NT2/D1 (cell line): Measurements from ENCODE around the gene CLINT1.
A peak's percentile ranks its signal among the peaks of the same experiment; 100 is the strongest.

Source experiments
- DNase-seq: peaks from one replicate; pipeline ENCODE4 v3.0.0-alpha.2; 2011; ENCODE audit warnings: low read depth, low spot score
- H3K27me3 ChIP-seq: 2 replicates; pipeline ENCODE4 v1.6.0; 2011; ENCODE audit warnings: mild to moderate bottlenecking; ENCODE audit not compliant: insufficient read length, insufficient read depth
- H3K36me3 ChIP-seq: 2 replicates; pipeline ENCODE4 v1.6.1; 2011; ENCODE audit warnings: mild to moderate bottlenecking, low read length, mixed read lengths; ENCODE audit not compliant: insufficient read depth, insufficient read length
- H3K4me1 ChIP-seq: 2 replicates; pipeline ENCODE4 v1.5.1; 2011; ENCODE audit not compliant: insufficient read depth, insufficient read length
- H3K4me3 ChIP-seq: 2 replicates; pipeline ENCODE4 v1.5.1; 2011; ENCODE audit warnings: low read depth; ENCODE audit not compliant: insufficient read length
- H3K9ac ChIP-seq: 2 replicates; pipeline ENCODE4 v1.6.0; 2011; ENCODE audit warnings: low read depth; ENCODE audit not compliant: insufficient read length
- H3K9me3 ChIP-seq: 2 replicates; pipeline ENCODE4 v1.5.1; 2011; ENCODE audit warnings: mild to moderate bottlenecking, low read length; ENCODE audit not compliant: insufficient read depth
- SUZ12 ChIP-seq: IDR thresholded peaks from 2 replicates; pipeline ENCODE4 v1.6.1; 2011; ENCODE audit not compliant: insufficient read length, insufficient read depth; ENCODE audit errors: extremely low read depth
- YY1 ChIP-seq: IDR thresholded peaks from 2 replicates; pipeline ENCODE4 v1.6.1; 2011; ENCODE audit not compliant: insufficient read length, insufficient read depth
- ZNF274 ChIP-seq: IDR thresholded peaks from 2 replicates; pipeline ENCODE4 v1.6.1; 2011; ENCODE audit warnings: mild to moderate bottlenecking, low read depth, low read length

The CLINT1 gene

DNA sequence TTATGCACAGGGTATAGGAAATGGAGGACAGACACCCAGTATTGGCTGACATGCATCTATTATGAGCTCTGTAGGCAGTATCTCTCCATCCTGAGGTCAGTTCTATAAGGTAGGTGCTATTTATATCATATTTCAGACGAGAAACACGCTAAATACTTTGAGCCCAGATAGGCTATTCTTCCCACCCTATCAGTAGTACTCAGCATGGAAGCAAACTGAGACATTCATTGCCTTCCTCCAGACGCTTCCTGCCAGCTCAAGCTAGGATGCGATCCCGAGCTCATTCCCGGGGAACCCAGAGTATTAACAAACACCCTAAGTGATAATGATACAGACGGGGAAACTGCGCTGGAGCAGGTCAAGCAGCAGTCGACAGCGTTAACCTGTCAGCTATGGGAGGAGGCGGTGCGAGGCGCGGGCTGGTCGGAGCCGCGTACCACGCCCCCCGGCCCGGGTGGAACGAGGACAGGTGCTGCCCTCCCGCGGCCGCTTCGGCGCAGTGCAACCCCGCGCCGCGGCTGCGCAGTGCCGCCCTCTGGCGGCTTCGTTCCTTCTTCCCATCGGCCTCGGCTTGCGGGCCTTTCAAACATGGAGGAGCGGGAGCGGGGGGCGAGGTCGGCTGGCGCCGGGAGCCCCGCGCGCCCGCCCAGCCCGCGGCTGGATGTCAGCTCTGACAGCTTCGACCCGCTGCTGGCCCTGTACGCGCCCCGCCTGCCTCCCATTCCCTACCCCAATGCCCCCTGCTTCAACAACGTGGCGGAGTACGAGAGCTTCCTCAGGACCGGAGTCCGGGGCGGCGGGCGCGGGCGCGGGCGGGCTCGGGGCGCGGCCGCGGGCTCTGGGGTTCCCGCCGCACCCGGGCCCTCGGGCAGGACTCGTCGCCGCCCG, 115.5 kb downstream of the CLINT1 start, which contains the start of gene LSM11:
Gene LSM11 (plus strand): TSS at position 550 of the 888 bp plus-strand sequence. CDS start 39 bp downstream, at position 589.
- Histone ChIP-seq H3K27me3 (peaks cover 14% of the 10 kb centered on the region), H3K36me3 (peaks cover 15% of the 10 kb centered on the region), H3K4me1 (no peaks in the 10 kb centered on the region), H3K9me3 (0 out of 2 replicates have a peak, but pooled peaks cover under 1% of the 10 kb centered on the region), H3K4me3 (peak within 1 kb of the TSS; percentile 71), H3K9ac (peak within 1 kb of the TSS; percentile 77)
- DNase-seq, result peak; percentile 63
- TF ChIP-seq YY1 (no peak), ZNF274 (no peak), SUZ12 (no peak)

DNA sequence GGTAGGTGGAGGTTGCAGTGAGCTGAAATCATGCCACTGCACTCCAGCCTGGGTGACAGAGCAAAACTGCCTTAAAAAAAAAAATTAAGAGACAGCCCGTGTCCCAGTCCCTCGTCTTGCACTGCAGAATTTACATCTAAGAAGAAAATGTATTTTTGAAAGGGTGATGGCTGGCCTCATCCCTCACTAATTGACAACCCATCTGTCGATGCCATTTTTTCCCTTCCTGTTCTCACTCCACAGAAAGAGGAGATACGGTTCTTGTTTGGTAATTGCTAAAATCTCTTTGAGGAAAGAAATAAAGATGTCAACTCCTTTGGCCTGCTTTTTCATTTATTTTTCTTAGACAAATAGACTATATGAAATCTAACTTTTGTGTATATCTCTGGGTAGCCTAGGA, 117.8 kb downstream of the CLINT1 start:
- TF ChIP-seq YY1, result no peak
- TF ChIP-seq ZNF274, result no peak
- no peak for TF ChIP-seq SUZ12
- peaks cover 32% of the 10 kb centered on the region for H3K36me3 ChIP-seq
- DNase-seq, result no peak

DNA sequence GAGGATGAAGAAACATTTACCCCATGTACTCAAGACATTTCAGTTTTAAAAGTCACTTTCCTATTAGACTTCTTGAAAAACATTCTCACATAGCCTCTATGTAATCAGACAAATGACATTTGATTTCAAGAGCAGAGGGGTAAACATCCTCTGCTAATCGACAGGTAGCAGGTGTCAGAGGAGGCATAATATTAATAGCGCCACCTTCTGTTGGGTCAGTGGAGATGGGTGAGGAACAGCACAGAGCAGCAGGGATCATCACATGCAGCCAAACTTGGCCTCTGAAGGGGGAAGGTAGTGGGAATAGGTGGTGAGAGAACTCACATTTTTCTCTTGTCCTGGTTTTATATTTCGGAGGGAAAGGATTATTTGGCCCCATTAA, 118.7 kb downstream of the CLINT1 start:
- no peak for TF ChIP-seq SUZ12
- no peaks in the 10 kb centered on the region for H3K4me1 ChIP-seq
- H3K4me3 ChIP-seq, result no peak overlapping the region
- H3K9me3 ChIP-seq, result peaks cover 6% of the 10 kb centered on the region
- H3K36me3 ChIP-seq, result peaks cover 40% of the 10 kb centered on the region
- DNase-seq, result no peak
- peaks cover 14% of the 10 kb centered on the region for H3K27me3 ChIP-seq
- H3K9ac ChIP-seq, result no peak overlapping the region

More for the DNA sequence above, 117.8 kb downstream of the CLINT1 start:
- Histone ChIP-seq H3K9ac (no peak overlapping the region), H3K4me1 (no peaks in the 10 kb centered on the region), H3K27me3 (peaks cover 14% of the 10 kb centered on the region), H3K9me3 (peaks cover 6% of the 10 kb centered on the region), H3K4me3 (no peak overlapping the region)

DNA sequence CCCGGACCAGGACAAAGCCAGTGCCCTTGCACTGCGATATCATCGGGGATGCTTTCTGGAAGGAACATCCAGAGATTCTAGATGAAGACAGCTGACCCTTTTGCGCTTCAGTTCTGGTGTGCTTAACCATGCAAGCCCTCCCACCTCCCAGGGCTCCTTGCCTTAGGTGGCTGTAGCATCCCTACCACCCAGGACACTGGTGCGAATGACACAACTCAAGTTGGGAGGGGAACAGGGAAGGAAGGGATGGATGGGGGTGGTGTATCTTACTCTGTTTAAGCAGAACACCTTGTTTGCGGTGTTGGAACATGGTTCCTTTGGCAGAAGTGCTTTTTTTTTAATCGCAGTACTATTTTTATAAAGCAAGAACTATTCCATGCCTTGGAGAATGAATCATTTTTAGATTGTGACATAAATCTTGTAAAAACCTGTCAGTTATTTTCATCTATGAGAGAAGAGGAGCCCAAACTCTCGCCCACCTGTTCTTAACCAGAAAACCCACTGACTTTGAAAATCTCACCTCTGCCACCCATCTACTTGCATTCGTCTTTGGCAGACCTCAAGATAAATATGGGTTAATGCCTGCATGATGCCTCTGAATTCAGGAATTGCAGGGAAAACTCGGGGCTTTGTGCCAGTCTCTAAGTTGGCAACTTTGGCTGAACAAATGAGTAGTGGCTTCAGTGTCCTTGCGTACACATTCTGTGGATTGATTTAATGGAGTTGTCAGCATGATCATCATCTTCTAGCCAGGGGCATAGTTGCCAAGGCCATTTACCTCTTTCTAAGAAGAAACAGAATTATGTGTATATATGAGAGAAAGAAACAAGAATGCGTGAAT, 119.3 kb downstream of the CLINT1 start:
- TF ChIP-seq ZNF274 (no peak), YY1 (no peak)
- peaks cover 43% of the 10 kb centered on the region for H3K36me3 ChIP-seq
- H3K27me3 ChIP-seq, result peaks cover 8% of the 10 kb centered on the region
- DNase-seq, result no peak
- H3K4me3 ChIP-seq, result no peak overlapping the region
- peaks cover 6% of the 10 kb centered on the region for H3K9me3 ChIP-seq
- no peak overlapping the region for H3K9ac ChIP-seq
- no peaks in the 10 kb centered on the region for H3K4me1 ChIP-seq

DNA sequence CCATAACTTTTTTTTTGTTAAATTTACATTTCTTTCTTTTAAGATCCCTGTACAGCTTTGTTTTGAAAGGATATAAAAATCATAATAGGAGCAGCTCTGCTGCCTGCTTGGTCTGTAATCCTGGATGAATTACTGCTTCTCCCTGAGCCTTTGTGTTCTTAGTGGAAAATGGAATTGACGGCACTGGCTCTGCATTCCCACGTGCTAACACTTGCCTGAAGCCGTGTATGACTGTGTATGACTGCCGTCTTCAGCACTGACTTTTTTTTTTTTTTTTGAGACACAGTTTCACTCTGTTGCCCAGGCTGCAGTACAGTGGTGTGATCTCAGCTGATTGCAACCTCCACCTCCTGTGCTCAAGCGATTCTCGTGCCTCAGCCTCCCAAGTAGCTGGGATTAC, 123.0 kb downstream of the CLINT1 start:
- no peak for DNase-seq
- no peak overlapping the region for H3K4me3 ChIP-seq
- H3K36me3 ChIP-seq, result peaks cover 61% of the 10 kb centered on the region
- TF ChIP-seq YY1 (no peak), ZNF274 (no peak), SUZ12 (no peak)
- no peaks in the 10 kb centered on the region for H3K4me1 ChIP-seq
- no peak overlapping the region for H3K9ac ChIP-seq
- H3K9me3 ChIP-seq, result peaks cover 6% of the 10 kb centered on the region
- no peaks in the 10 kb centered on the region for H3K27me3 ChIP-seq
